ENCODE data around the gene CCZ1B.
A peak's percentile ranks its signal among the peaks of the same experiment; 100 is the strongest.
"Not testable (repeated sequence)": the region's sequence is repeated elsewhere in the genome, so short reads cannot be mapped to it uniquely, and the experiment has no call there.

The CCZ1B gene
- 8.1 to 16.8 (median 15.8) reads per million in 3 donors for total RNA-seq

GRCh38 chr7:6826151-6826550 lies at the start of gene CCZ1B:
Gene CCZ1B, minus strand, starts transcription at chr7:6826275. Its CDS starts 78 bp downstream, at chr7:6826197.
- peak; percentile 76 to 81 (median 77) for DNase-seq
- not testable (repeated sequence) for H3K9me3 ChIP-seq (ENCODE audit: control insufficient read depth, low read length); H3K36me3 ChIP-seq (ENCODE audit: control insufficient read depth, insufficient read depth, low read length); H3K4me1 ChIP-seq (ENCODE audit: control insufficient read depth, insufficient read depth, low read length, poor library complexity, severe bottlenecking); H3K27me3 ChIP-seq (replicated peaks; ENCODE audit: control insufficient read depth, insufficient read depth, low read length, poor library complexity, severe bottlenecking)
- peak within 1 kb of the TSS; percentile 48 for H3K27ac ChIP-seq (ENCODE audit: insufficient read depth, low read length, poor library complexity, severe bottlenecking)
- H3K4me3 ChIP-seq (ENCODE audit: insufficient read depth, low read depth, low read length, poor library complexity, severe bottlenecking): peak within 1 kb of the TSS; percentile 49

GRCh38 chr7:6875022-6875421 lies 48.9 kb upstream of the CCZ1B start:
- not testable (repeated sequence) for H3K4me3 ChIP-seq (ENCODE audit: insufficient read depth, low read depth, low read length, poor library complexity, severe bottlenecking); H3K4me1 ChIP-seq (ENCODE audit: control insufficient read depth, insufficient read depth, low read length, poor library complexity, severe bottlenecking); DNase-seq; H3K27ac ChIP-seq (ENCODE audit: insufficient read depth, low read length, poor library complexity, severe bottlenecking); H3K36me3 ChIP-seq (ENCODE audit: control insufficient read depth, insufficient read depth, low read length); H3K9me3 ChIP-seq (ENCODE audit: control insufficient read depth, low read length); H3K27me3 ChIP-seq (replicated peaks; ENCODE audit: control insufficient read depth, insufficient read depth, low read length, poor library complexity, severe bottlenecking)

DNA sequence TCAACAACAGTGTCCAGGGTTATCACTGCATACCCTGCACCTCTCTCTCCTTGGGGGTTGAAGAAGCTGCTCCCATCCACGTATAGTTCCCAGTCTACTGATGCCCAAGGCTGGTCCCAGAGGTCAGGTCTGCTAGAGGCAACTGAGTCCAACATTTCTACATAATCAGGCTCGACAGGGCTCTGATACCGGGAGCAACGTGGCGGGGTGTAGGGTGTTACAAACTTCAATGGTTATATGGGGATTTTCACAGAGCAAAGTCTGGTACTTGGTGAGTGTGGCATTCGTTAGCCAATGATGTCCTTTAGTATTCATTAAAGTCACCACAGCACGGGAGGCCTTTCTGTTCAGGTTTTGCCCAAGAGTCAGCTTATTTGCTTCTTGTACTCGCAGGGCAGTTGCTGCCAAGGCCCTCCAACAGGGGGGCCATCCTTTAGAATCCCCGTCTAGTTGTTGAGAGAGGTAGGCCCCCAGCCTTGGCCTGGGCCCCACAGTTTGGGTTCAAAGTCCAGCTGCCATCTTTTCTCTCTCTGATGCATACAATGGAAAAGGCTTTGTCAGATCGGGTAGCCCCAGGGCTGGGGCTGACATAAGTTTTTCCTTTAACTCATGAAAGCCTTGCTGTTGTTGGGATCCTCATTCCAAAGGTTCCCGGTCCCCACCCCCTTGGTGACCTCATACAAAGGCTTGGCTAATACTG lies 46.3 kb upstream of the CCZ1B start:
- H3K27ac ChIP-seq (ENCODE audit: insufficient read depth, low read length, poor library complexity, severe bottlenecking); H3K27me3 ChIP-seq (replicated peaks; ENCODE audit: control insufficient read depth, insufficient read depth, low read length, poor library complexity, severe bottlenecking); H3K36me3 ChIP-seq (ENCODE audit: control insufficient read depth, insufficient read depth, low read length); H3K9me3 ChIP-seq (ENCODE audit: control insufficient read depth, low read length); H3K4me1 ChIP-seq (ENCODE audit: control insufficient read depth, insufficient read depth, low read length, poor library complexity, severe bottlenecking); H3K4me3 ChIP-seq (ENCODE audit: insufficient read depth, low read depth, low read length, poor library complexity, severe bottlenecking); DNase-seq: not testable (repeated sequence)

- not testable (repeated sequence) for H3K9me3 ChIP-seq (ENCODE audit: control insufficient read depth, low read length); H3K27ac ChIP-seq (ENCODE audit: insufficient read depth, low read length, poor library complexity, severe bottlenecking); DNase-seq; H3K36me3 ChIP-seq (ENCODE audit: control insufficient read depth, insufficient read depth, low read length); H3K4me3 ChIP-seq (ENCODE audit: insufficient read depth, low read depth, low read length, poor library complexity, severe bottlenecking); H3K27me3 ChIP-seq (replicated peaks; ENCODE audit: control insufficient read depth, insufficient read depth, low read length, poor library complexity, severe bottlenecking); H3K4me1 ChIP-seq (ENCODE audit: control insufficient read depth, insufficient read depth, low read length, poor library complexity, severe bottlenecking)
Observed at GRCh38 chr7:6871421-6872144, 45.5 kb upstream of the CCZ1B start.

- not testable (repeated sequence) for H3K27ac ChIP-seq (ENCODE audit: insufficient read depth, low read length, poor library complexity, severe bottlenecking); H3K27me3 ChIP-seq (replicated peaks; ENCODE audit: control insufficient read depth, insufficient read depth, low read length, poor library complexity, severe bottlenecking); DNase-seq; H3K36me3 ChIP-seq (ENCODE audit: control insufficient read depth, insufficient read depth, low read length); H3K9me3 ChIP-seq (ENCODE audit: control insufficient read depth, low read length); H3K4me1 ChIP-seq (ENCODE audit: control insufficient read depth, insufficient read depth, low read length, poor library complexity, severe bottlenecking); H3K4me3 ChIP-seq (ENCODE audit: insufficient read depth, low read depth, low read length, poor library complexity, severe bottlenecking)
Observed at GRCh38 chr7:6864751-6865150, 38.7 kb upstream of the CCZ1B start.

DNA sequence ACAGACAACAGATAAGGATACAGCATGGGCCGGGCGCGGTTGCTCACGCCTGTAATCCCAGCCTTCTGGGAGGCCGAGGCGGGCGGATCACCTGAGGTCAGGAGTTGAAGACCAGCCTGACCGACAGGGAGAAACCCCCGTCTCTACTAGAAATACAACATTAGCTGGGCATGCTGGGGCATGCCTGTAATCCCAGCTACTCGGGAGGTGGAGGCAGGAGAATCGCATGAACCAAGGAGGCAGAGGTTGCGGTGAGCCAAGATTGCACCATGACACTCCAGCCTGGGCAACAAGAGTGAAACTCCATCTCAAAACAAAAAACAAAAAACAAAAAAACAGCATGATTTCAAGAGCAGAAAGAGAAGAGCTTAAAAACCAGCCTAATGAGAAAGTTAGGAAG lies 38.1 kb upstream of the CCZ1B start:
- H3K9me3 ChIP-seq (ENCODE audit: control insufficient read depth, low read length); H3K36me3 ChIP-seq (ENCODE audit: control insufficient read depth, insufficient read depth, low read length); H3K4me3 ChIP-seq (ENCODE audit: insufficient read depth, low read depth, low read length, poor library complexity, severe bottlenecking); H3K27ac ChIP-seq (ENCODE audit: insufficient read depth, low read length, poor library complexity, severe bottlenecking); H3K27me3 ChIP-seq (replicated peaks; ENCODE audit: control insufficient read depth, insufficient read depth, low read length, poor library complexity, severe bottlenecking); DNase-seq; H3K4me1 ChIP-seq (ENCODE audit: control insufficient read depth, insufficient read depth, low read length, poor library complexity, severe bottlenecking): not testable (repeated sequence)

DNA sequence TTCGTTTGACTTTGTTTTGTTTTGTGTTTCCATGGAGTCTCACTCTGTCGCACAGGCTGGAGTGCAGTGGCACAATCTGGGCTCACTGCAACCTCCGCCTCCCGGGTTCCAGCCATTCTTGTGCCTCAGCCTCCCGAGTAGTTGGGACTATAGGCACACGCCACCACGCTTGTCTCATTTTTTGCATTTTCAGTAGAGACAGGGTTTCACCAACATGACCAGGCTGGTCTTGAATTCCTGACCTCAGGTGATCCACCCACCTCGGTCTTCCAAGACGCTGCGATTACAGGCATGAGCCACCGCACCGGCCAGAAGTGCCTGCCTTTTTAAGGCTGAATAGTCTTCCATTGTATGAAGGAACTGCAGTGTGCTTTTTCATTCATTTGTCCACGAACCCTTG lies 36.8 kb upstream of the CCZ1B start:
- not testable (repeated sequence) for H3K4me1 ChIP-seq (ENCODE audit: control insufficient read depth, insufficient read depth, low read length, poor library complexity, severe bottlenecking); H3K27ac ChIP-seq (ENCODE audit: insufficient read depth, low read length, poor library complexity, severe bottlenecking); H3K9me3 ChIP-seq (ENCODE audit: control insufficient read depth, low read length); H3K36me3 ChIP-seq (ENCODE audit: control insufficient read depth, insufficient read depth, low read length); DNase-seq; H3K27me3 ChIP-seq (replicated peaks; ENCODE audit: control insufficient read depth, insufficient read depth, low read length, poor library complexity, severe bottlenecking); H3K4me3 ChIP-seq (ENCODE audit: insufficient read depth, low read depth, low read length, poor library complexity, severe bottlenecking)

DNA sequence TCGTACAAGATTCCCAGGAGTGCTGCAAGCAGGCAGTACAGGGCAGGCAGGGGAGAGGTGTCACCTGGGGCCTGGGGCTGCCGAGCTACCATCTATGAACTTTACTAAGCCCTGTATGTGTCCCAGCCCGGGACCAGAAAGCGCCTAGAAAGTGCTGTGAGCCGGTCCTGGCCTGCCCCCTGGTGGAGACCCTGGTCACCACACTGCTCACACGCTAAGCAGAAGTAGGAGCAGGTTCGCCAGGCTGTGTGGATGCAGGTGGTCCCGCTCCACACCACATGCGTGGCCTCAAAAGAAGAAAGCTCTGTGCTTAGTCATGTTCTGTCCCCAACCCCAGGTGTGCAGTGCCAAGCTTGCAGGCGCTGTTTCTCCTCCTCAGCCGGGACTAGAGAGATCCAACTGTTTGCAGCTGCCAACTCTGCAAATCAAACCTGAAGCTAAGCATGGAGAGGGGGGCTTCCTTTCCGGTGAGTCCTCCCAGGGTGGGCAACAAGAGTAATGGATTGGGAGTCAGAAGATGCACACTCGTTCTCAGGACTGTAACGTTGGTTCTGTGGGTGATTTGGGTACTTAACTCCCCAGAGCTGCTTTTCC lies 31.7 kb upstream of the CCZ1B start:
- not testable (repeated sequence) for H3K36me3 ChIP-seq (ENCODE audit: control insufficient read depth, insufficient read depth, low read length); H3K27me3 ChIP-seq (replicated peaks; ENCODE audit: control insufficient read depth, insufficient read depth, low read length, poor library complexity, severe bottlenecking); H3K4me3 ChIP-seq (ENCODE audit: insufficient read depth, low read depth, low read length, poor library complexity, severe bottlenecking); H3K27ac ChIP-seq (ENCODE audit: insufficient read depth, low read length, poor library complexity, severe bottlenecking); H3K4me1 ChIP-seq (ENCODE audit: control insufficient read depth, insufficient read depth, low read length, poor library complexity, severe bottlenecking); H3K9me3 ChIP-seq (ENCODE audit: control insufficient read depth, low read length)
- DNase-seq: peak; percentile 52 to 60 (median 52)

- not testable (repeated sequence) for H3K27ac ChIP-seq (ENCODE audit: insufficient read depth, low read length, poor library complexity, severe bottlenecking); H3K9me3 ChIP-seq (ENCODE audit: control insufficient read depth, low read length); DNase-seq; H3K4me1 ChIP-seq (ENCODE audit: control insufficient read depth, insufficient read depth, low read length, poor library complexity, severe bottlenecking); H3K36me3 ChIP-seq (ENCODE audit: control insufficient read depth, insufficient read depth, low read length); H3K27me3 ChIP-seq (replicated peaks; ENCODE audit: control insufficient read depth, insufficient read depth, low read length, poor library complexity, severe bottlenecking)
- peak overlapping the region; percentile 40 for H3K4me3 ChIP-seq (ENCODE audit: insufficient read depth, low read depth, low read length, poor library complexity, severe bottlenecking)
Observed at GRCh38 chr7:6855563-6856131, 29.6 kb upstream of the CCZ1B start.
